ENCODE data around the gene GLRA1. TPM values are rescaled to one million over a fixed set of nuclear protein-coding genes. Genes with fewer than 3 reads are reported as not detected.

The GLRA1 gene
- total RNA-seq, 1 experiment from 2014 or later, result not detected

GRCh38 chr5:151810897-151811296 lies 113.8 kb downstream of the GLRA1 start:
- H3K9me3 ChIP-seq (ENCODE audit: low read length), result no peaks in the 10 kb centered on the region
- no peak overlapping the region for H3K9ac ChIP-seq (ENCODE audit: low read length)
- H3K4me3 ChIP-seq (ENCODE audit: low read length), result no peak overlapping the region
- POLR2A ChIA-PET (ENCODE audit: unreplicated experiment), result no interaction called here
- DNase-seq (no peak), ATAC-seq (no peak)
- CTCF ChIA-PET, result no interaction called here
- no peak overlapping the region for H3K4me2 ChIP-seq (ENCODE audit: low read length)
- BruUV-seq (replicated peaks), result no TSS peak
- intact Hi-C loops (cut with micrococcal nuclease), result no loop called here
- no peaks in the 10 kb centered on the region for H3K27me3 ChIP-seq (ENCODE audit: low read length)
- H3K79me2 ChIP-seq (ENCODE audit: low read length), result peaks cover 21% of the 10 kb centered on the region
- peaks cover 24% of the 10 kb centered on the region; the same call in 1 of the 2 replicates for H4K20me1 ChIP-seq (ENCODE audit: low read length)
- H3K27ac ChIP-seq (ENCODE audit: low read length), result no peak overlapping the region
- H3K36me3 ChIP-seq (ENCODE audit: low read depth, low read length), result peaks cover 78% of the 10 kb centered on the region
- H3F3A ChIP-seq (ENCODE audit: low read length, unreplicated experiment), result no peaks in the 10 kb centered on the region
- H3K4me1 ChIP-seq (ENCODE audit: insufficient read depth, low read length), result no peaks in the 10 kb centered on the region
- H2AFZ ChIP-seq (ENCODE audit: low read length), result no peak overlapping the region
- no peaks in the 10 kb centered on the region for H3K9me2 ChIP-seq (replicated peaks; ENCODE audit: low read length)
- TF ChIP-seq CTCF (conservative IDR thresholded peaks at IDR 0.05; ENCODE audit: low read depth, low read length) (no peak), EZH2 (IDR thresholded peaks at IDR 0.05; ENCODE audit: low read length, unreplicated experiment) (no peak), EZH2phosphoT487 (IDR thresholded peaks at IDR 0.05; ENCODE audit: borderline replicate concordance, low read length) (no peak)

GRCh38 chr5:151810449-151810848 lies 114.2 kb downstream of the GLRA1 start:
- Histone ChIP-seq H3K9me3 (ENCODE audit: low read length) (no peaks in the 10 kb centered on the region), H3F3A (ENCODE audit: low read length, unreplicated experiment) (no peaks in the 10 kb centered on the region), H4K20me1 (ENCODE audit: low read length) (peaks cover 28% of the 10 kb centered on the region), H3K4me1 (ENCODE audit: insufficient read depth, low read length) (no peaks in the 10 kb centered on the region), H3K9ac (ENCODE audit: low read length) (no peak overlapping the region), H3K4me2 (ENCODE audit: low read length) (no peak overlapping the region), H3K27me3 (ENCODE audit: low read length) (no peaks in the 10 kb centered on the region), H3K79me2 (ENCODE audit: low read length) (peaks cover 26% of the 10 kb centered on the region), H3K36me3 (ENCODE audit: low read depth, low read length) (peaks cover 79% of the 10 kb centered on the region), H3K9me2 (replicated peaks; ENCODE audit: low read length) (no peaks in the 10 kb centered on the region), H3K27ac (ENCODE audit: low read length) (no peak overlapping the region), H2AFZ (ENCODE audit: low read length) (no peak overlapping the region), H3K4me3 (ENCODE audit: low read length) (no peak overlapping the region)
- intact Hi-C loops (cut with micrococcal nuclease), result no loop called here
- ChIA-PET CTCF (no interaction called here), POLR2A (ENCODE audit: unreplicated experiment) (interaction anchor here (0.6 kb wide), 1 partner anchor 10 kb away, joined by 3 read pairs; no protein-coding TSS in a partner anchor)
- no peak for DNase-seq
- ATAC-seq, result no peak
- BruUV-seq (replicated peaks), result no TSS peak
- TF ChIP-seq EZH2phosphoT487 (IDR thresholded peaks at IDR 0.05; ENCODE audit: borderline replicate concordance, low read length), result no peak
- TF ChIP-seq EZH2 (IDR thresholded peaks at IDR 0.05; ENCODE audit: low read length, unreplicated experiment), result no peak
- no peak for TF ChIP-seq CTCF (conservative IDR thresholded peaks at IDR 0.05; ENCODE audit: low read depth, low read length)

- Histone ChIP-seq H3K4me2 (ENCODE audit: low read length) (no peak overlapping the region), H3K4me3 (ENCODE audit: low read length) (no peak overlapping the region), H3F3A (ENCODE audit: low read length, unreplicated experiment) (no peaks in the 10 kb centered on the region), H3K4me1 (ENCODE audit: insufficient read depth, low read length) (no peaks in the 10 kb centered on the region), H3K9me3 (ENCODE audit: low read length) (no peaks in the 10 kb centered on the region), H3K9me2 (replicated peaks; ENCODE audit: low read length) (no peaks in the 10 kb centered on the region), H3K9ac (ENCODE audit: low read length) (no peak overlapping the region), H3K79me2 (ENCODE audit: low read length) (peaks cover 34% of the 10 kb centered on the region), H4K20me1 (ENCODE audit: low read length) (peaks cover 27% of the 10 kb centered on the region), H3K27me3 (ENCODE audit: low read length) (no peaks in the 10 kb centered on the region), H3K27ac (ENCODE audit: low read length) (no peak overlapping the region), H2AFZ (ENCODE audit: low read length) (no peak overlapping the region), H3K36me3 (ENCODE audit: low read depth, low read length) (peaks cover 85% of the 10 kb centered on the region)
- no peak for DNase-seq
- ATAC-seq, result no peak
- ChIA-PET POLR2A (ENCODE audit: unreplicated experiment) (no interaction called here), CTCF (no interaction called here)
- no TSS peak for BruUV-seq (replicated peaks)
- intact Hi-C loops (cut with micrococcal nuclease), result no loop called here
- no peak for TF ChIP-seq EZH2phosphoT487 (IDR thresholded peaks at IDR 0.05; ENCODE audit: borderline replicate concordance, low read length)
- no peak for TF ChIP-seq EZH2 (IDR thresholded peaks at IDR 0.05; ENCODE audit: low read length, unreplicated experiment)
- no peak for TF ChIP-seq CTCF (conservative IDR thresholded peaks at IDR 0.05; ENCODE audit: low read depth, low read length)
Observed at GRCh38 chr5:151808451-151809169, 116.0 kb downstream of the GLRA1 start.
